Measurements from ENCODE around the gene ZMYND11.

The ZMYND11 gene

DNA sequence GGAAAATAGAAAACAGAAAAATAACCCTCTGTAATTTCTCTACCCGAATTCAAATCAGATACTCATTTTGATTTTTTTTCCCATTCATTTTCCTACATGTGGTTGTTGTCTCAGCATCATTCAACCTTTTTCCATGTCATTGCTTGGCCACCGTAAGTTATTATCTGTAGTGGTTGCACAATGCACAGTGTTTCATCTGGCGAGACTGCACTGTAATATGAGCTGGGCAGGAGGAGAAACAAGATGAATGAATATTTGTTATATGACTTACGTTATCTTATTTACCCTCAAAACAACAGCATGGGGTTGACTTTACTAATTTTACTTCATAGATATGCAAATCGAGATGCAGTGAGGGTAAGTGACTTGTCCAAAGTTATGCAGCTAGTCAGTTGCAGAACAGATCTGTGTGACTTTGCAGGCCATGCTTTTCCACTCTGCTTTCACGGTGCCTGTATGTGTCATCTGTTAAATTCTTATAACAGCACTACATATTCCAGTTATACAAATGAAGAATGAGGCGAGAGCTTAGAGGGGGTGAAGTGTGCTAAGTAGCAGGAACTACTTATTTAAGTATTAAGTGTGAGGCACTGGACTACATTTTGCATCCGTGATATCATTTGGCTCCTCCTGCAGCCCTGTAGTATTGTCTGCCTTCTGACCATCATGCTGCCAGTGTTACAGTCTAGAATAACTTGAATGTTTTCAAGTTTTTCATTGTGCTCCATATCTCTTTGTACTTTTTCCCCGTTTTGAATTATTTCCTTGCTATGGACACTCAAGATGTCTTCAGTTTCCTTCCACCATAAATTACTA is 56.7 kb downstream of the ZMYND11 start:
- no peak for DNase-seq (ENCODE audit: low read depth)

DNA sequence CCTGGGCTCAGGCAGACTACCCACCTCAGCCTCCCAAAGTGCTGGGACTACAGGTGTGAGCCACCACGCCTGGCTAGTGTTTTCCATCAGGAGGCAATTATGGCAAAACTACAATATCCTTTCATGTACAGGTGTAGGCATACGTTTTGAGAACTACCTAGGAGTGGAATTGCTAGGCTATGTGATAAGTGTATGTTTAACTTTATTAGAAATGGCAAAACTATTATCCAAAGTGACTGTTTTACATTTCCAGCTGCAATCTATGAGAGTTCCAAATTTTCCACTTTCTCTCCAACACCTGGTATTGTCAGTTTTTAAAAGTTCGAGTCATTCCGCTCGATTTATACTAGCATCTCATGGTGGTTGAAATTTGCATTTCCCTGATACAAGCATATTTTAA is 59.0 kb downstream of the ZMYND11 start:
- no peak for DNase-seq (ENCODE audit: low read depth)

DNA sequence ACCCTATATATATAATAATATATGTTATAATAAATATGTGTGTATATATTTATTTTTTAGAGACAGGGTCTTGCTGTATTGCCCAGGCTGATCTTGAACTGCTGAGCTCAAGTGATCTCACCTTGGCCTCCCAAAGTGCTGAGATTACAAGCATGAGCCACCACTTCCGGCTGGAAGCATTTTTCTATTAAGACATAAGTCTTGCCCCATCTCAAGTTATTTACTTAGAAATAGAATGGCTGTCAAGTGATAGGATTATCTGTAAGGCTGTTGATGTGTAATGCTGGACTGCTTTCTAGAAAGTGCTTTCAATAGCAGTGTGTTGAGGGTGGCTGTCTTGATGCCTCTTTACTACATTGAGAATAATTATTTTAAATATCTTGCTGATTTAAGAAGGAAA is 65.2 kb downstream of the ZMYND11 start:
- no peak for DNase-seq (ENCODE audit: low read depth)

DNA sequence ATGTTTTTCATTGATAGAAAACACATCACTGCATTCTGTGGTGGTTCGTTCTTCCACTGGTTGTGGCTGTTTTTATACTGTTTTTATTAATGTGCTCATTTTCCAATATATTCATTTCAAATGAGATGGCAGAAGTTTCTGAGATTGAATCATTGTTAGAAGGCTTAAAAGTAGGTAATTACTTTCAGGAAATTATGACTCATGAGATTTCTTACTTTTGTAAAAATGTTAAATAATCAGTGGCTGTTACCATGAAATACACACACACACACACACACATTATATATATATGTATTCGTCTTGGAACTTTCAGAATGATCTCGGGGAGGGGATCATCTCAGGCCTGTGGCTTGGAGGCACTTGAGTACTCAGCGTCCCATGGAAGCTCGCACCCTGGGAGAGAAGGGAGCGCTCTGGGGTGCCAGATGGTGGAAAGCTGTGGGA is 66.1 kb downstream of the ZMYND11 start:
- no peak for DNase-seq (ENCODE audit: low read depth)

DNA sequence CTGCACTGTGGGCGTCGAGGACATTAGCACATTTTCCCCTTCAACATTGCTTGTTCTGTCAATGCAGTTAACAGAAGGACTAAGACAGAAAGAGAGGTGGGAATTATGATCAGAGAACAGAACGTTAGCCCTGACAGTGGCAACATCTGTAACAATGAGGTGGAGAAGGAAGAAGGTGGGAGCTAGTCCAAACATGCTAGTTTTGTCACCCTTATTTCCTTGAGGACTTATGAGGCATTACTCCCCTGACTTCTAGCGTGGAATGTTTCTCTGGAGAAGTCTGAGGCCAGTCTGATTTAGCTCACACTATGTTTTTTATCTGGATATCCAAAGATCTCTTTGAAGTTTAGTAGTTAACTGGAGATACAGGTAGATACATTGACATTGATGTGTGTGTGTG is 73.4 kb downstream of the ZMYND11 start:
- DNase-seq (ENCODE audit: low read depth), result no peak

DNA sequence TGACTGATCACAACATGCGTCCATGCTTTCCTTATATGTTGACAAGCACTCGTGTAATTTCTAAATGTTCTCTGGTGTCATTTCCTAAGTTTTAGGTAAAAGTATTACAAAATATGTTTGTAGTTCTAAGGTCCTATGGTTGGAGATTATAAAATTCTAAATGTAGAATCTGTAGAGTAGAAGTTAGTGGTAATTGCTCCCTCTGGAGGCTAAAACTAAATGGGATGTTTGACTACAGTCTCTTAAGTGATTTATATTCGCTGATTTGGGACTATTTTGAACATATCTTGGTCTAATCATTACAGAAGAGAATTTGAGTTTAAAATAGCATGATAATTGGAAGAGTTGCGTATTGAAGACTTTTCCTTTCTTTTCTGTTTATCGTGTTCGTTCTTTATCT is 74.1 kb downstream of the ZMYND11 start:
- no peak for DNase-seq (ENCODE audit: low read depth)

DNA sequence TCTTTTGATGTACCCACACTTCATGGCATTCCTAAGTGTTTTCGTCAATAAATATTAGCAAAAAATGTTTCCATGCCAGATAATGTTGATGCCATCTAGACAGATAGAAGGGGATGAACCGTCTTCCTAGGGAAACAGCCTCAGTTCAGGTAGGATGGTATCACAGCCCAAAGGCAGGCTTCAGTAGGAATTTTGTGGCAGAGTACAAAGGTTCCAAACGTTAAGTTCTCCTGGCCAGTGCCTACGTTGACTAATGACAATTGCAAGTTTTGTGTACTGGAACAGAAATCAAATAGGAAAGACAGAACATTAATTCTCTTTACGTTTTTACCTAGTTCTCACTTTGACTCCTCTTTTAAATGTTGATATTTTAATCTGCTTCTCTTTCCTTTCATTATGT is 75.0 kb downstream of the ZMYND11 start:
- DNase-seq (ENCODE audit: low read depth), result no peak

DNA sequence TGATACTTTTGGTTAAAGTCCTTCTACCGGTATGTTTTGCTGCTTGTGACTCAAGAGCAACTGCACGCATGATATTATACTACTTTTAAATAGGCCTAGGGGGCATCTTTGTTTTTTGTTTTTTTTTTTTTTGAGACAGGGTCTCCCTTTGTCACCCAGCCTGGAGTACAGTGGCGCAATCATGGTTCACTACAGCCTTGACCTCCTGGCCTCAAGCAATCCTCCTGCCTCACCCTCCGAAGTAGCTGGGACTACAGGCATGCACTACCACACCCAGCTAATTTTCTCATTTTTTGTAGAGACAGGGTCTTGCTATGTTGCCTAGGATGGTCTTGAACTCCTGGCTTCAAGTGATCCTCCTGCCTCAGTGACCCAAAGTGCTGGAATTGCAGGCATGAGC is 80.2 kb downstream of the ZMYND11 start:
- DNase-seq (ENCODE audit: low read depth), result no peak

DNA sequence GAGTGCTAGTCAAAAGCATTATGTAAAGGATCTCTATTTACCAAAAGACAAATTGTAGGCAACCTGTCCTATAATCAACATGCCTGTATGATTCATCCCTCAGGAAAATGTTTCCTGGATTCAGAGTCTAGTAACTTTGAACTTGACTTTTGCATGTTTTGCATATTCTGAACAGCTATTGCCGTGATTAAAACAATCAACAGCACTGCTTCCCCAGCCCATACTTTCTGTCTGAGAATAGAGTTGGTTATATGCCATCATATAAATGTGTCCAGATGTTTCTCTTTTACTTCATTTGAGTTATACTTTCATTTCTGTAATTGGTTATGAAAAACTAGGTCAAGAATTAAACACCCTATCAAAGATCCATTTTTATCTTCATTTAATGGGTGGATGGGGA is 83.5 kb downstream of the ZMYND11 start:
- DNase-seq (ENCODE audit: low read depth), result no peak

DNA sequence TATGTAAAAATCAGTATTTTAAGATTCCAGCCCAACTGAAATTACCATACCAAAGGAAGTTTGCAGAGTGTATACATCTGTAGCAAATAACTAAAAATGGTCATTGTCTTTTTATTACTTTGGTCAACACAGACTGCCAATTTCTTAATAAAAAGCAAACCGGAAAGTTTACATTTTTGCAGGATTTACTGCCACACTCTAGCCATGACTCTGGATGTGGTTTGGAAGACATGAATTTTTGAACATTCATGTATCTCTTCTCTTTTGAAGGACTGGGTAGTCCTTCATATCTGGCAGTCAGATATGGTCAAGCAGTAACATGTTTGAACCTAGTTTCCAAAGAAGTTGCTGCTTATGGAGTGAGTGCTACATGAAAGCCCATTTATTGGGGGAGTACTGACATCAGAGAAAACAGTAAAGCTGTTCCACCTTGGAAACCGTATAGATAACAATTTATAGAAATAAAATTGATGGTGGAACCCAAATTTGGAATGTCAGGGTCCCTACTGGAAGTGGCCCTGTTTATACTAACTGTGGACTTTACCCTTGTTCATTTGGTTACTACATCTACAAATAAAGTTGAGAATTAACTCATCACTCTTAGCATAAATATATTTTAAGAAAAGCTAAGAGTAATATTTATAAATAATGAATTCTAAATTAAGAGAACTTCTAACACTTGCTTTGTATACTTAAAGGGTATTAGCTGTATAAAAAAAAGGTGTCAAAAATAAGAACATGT is 84.6 kb downstream of the ZMYND11 start:
- no peak for DNase-seq (ENCODE audit: low read depth)

DNA sequence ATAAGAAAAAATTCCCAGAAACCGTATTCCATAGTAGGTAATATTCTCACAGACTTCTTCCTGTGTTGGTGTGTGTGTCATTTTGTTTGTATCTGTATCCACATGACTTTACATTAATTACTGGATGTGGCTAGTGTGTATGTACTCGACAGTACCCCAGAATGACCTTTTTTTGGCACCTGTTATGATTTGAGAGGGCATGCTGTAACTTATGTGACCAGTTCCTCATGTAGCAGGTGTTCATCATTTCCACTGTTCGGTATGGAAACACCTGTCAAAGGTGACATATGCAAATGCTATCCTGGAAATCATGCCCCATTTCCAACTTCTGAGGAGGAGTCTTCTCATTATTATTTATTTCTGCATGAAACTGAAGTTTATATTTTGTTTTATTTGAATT is 89.3 kb downstream of the ZMYND11 start:
- no peak for DNase-seq (ENCODE audit: low read depth)

DNA sequence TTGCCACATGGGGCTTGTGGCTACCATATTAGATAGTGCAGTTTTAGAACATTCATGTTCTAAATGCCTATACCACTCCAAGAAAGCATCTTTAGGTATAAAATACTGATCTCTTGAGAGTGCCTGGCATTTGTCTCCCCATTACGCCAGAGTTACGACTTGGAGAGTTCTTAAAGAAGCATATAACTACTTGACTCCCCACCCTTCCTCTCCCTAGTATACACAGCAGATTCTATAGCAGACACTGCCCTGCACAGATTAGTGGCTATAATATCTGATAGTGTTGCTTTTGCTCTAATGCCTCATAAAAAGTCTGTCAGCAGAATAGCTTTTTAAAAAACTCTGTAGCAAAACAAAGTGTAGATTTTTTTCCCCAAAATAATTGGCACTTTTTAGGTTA is 90.8 kb downstream of the ZMYND11 start:
- DNase-seq (ENCODE audit: low read depth), result no peak

DNA sequence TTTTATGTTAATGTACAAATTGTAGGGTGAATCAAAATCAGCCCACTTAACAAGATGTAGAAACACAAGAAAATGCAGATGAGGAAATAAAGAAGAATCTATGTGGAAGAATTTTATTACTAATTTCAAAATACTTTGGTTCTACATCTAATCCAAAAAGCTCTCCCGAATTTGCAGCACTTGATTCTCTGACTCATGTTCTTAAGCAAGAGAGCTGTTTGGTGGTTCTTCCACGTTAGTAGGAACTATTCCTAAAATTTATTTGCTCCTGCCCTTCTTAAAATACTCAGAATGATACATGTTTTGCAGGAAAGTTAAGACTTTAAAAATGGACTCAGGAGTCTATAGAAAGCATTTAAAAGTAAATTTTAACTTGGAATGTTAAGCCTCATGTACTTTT is 91.8 kb downstream of the ZMYND11 start:
- no peak for DNase-seq (ENCODE audit: low read depth)

DNA sequence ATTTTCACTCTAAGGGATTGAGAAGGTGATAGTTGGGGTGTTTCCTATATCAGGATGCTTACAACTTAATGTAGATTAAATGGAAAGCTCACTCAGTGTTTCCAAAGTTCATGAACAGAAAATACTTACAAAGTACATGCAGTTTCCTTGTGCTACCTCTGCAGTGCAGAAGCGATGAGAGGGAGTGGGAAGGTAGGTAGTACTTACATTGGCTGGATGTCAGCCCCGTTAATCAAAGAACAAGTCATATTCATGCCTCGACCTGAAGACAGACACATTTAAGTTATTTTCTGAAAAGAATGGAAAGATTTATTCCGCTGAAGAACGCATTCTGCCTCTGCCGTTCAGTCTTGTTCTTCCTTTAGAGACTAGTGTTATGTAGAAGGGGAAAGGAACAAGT is 93.1 kb downstream of the ZMYND11 start:
- DNase-seq (ENCODE audit: low read depth), result no peak

DNA sequence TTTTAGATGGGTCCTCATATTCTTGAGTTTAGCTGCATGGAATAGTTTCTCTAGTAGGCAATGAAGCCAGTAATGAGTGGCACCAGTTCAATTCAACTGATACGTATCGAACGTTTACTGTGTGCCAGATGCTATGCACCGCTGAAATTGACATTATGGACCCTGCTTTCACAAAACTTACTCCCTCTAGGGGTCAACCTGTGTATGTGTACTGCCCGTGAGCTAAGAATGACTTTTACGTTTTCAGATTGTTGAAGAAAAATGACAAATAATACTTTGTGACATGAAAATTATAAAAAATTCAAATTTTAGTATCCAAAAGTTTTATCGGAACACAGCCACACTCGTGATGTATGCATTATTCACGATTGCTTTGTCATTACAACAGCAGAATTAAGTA is 95.5 kb downstream of the ZMYND11 start:
- no peak for DNase-seq (ENCODE audit: low read depth)

DNA sequence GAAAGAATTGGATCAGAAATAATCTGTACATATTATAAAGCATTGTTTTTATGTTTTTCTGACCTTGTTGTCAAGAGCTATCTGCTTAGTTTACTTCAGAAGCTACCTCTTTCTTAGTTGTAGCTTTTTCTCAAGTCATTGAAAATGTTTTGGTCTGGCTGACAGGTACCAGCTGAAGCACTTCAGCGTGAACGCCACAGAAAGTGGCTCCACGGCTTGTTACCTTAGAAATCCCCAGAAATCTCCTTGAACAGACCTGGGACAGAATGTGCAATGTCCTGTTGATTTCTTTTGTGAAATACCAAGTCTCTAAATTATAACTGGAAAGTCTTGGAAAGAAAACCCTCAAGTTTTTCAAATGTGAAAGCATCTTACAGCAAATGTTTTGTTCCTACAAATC is 96.8 kb downstream of the ZMYND11 start:
- no peak for DNase-seq (ENCODE audit: low read depth)

DNA sequence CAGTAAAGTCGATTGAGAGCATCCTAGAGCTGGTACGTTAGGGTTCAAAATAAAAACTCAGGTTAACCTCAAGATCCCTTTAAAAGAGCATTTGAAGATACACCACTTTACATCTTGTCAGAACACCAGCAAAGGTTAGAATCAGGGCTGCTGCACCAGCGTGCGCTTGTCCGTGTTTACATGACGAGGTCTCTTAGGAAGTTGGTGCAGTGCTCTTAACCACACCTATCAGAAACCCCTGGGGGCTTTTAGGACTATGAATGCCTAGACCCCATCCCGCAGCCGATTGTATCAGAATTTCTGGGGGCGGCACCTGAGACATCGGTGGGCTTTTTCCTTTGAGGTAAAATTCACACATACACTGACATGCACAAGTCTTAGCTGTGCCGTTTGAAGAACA is 97.6 kb downstream of the ZMYND11 start:
- no peak for DNase-seq (ENCODE audit: low read depth)

DNA sequence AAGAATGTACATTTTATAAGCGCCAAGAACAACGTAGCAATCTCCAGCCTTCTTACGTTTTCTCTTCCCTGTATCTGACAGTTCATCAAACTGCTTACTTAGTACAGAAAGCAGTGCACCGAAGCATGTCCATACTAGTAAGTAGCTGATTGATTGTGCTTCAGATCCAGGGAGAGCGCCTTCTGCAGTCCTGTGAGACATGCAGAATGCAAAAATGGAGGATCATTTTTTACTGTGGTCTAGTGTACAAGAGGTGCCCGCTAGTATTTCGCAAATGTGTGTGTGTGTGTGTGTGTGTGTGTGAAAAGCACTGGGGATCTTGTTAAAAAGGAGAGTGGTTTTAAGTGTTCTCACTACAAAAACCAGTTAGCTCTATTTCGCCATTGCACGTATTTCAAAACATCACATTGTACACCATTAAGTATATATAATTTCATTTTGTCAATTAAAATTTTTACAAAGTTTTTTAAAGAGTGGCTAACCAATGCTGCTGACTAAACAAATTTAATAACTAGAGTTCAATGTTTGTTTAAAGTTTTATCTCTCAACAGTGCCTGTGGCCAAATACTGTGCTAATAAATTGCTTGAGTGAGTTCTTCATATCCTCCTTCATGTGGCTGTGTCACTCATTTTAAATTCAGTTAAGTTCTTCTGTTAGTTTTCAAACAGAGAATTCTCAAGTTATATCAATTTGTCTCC is 99.6 kb downstream of the ZMYND11 start:
- no peak for DNase-seq (ENCODE audit: low read depth)

DNA sequence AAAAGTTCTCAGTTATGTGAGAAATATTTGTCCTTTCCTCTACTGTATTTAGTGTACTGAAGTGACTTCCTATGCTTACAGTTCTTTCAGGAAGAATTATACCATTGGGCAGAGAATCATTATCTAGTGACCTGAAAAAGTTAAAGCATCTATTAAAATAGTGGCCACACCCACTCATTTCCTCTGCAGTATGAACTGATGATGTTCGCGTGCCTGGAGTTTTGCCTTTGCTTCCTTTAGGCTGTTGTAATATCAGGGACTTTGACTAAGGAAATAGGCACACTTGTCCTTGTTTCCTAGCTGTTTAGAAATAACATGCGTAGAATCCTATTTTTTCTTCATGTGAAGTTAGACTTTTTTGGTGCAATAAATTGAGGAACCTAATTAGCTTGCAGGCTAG is 100.7 kb downstream of the ZMYND11 start:
- no peak for DNase-seq (ENCODE audit: low read depth)

DNA sequence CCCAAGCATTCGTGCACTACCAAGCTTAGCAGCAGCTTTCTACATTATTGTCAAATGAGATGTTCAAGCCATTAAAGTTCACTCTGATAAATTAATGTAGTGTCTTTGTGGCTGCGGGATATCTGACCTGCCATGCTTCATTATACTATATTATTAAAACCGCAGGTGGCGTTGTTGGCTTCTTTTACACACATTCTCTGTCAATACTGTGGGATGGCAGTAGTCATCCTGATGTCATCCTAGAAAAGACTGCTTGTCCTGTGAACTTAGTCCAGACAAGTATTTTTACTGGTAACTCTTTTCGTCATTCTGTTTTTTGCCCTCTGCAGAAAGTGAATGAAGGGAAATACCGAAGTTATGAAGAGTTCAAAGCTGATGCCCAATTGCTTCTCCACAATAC is 103.9 kb downstream of the ZMYND11 start:
- DNase-seq (ENCODE audit: low read depth), result no peak

DNA sequence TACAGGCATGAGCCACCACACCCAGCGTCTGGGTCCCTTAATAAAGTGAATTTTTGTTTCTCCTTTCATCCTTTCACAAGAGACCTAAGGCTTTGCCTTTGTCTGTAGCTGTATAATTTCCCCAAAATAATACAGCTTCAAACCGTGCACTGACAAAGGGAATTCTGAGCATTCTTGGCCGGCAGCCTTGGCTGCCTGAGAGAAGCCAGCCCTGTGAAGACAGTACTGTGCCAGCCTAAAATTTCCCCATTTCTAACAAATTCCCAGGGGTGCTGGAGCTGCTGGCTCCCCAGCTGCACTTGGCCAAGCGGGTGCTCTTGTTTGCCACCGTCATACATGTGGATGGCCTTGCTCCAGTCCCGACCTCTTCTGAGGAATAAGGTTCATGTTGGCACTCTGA is 106.2 kb downstream of the ZMYND11 start:
- no peak for DNase-seq (ENCODE audit: low read depth)

DNA sequence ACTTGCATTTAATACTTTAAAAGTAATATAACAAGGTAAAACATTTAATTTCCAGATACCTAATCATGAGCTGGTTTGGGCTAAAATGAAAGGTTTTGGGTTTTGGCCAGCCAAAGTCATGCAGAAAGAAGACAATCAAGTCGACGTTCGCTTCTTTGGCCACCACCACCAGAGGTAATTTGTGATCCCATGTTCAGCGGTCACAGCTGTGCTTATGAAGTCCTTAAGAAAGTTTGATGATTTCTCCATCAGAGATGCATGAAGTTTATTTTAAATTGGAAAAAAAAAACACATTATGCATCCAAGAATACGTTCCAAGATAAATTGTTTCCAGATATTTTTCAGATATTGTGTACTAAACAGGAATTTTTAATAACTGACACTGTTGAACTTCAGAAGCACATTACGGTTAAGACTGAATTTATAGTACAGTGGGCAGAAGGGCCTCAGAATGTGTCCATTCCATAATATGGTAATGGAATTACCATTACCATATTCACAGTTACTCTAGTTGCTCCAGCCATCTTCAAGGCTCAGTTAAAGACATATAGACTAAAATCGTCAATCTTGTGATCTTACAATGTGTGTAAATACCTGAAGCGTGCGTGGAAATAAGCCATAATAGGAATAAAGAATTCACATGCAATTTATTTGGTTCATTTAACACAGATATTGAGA is 106.8 kb downstream of the ZMYND11 start:
- DNase-seq (ENCODE audit: low read depth), result no peak

DNA sequence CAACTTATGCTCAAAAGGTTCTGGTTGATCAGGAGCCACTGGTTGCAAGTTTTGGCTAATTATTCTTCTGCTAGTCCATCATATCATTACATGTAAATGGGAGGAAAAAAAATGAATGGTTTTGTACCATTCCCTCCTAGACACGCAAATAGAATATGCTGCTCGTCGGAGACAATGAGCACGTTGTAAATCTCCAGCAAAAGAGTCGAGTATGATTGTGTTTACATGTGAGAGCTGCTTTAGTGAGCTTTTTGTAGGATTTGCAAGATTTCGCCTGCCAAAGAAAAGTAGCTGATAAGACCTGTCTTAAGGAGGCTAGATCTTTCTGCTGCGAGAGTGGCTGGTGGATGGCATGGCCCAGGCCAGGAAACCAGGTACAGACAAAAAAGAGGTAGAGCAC is 109.0 kb downstream of the ZMYND11 start:
- no peak for DNase-seq (ENCODE audit: low read depth)
